HepG2 (cell line): Measurements from ENCODE around the gene APRT. TPM values are rescaled to one million over a fixed set of nuclear protein-coding genes. Genes with fewer than 3 reads are reported as not detected.

Source experiments
- CBX5 ChIP-seq: sonication (generic); formaldehyde crosslinking; IDR thresholded peaks from 2 replicates; pipeline ENCODE4 v1.4.0; 2020; ENCODE audit warnings: missing genetic modification reagents, borderline replicate concordance
- DNMT1 ChIP-seq: sonication (generic); formaldehyde crosslinking; IDR thresholded peaks from 2 replicates; pipeline ENCODE4 v1.5.1; 2020; ENCODE audit warnings: mild to moderate bottlenecking, missing genetic modification reagents
- GATA4 ChIP-seq: sonication (generic); IDR thresholded peaks from 2 replicates; pipeline ENCODE4 v1.6.1; 2016; ENCODE audit warnings: antibody characterized with exemption, low read depth, borderline replicate concordance
- HOXD1 ChIP-seq: sonication (generic); formaldehyde crosslinking; IDR thresholded peaks from 2 replicates; pipeline ENCODE4 v1.5.0; 2020; ENCODE audit warnings: missing genetic modification reagents
- JARID2 ChIP-seq: sonication (generic); formaldehyde crosslinking; IDR thresholded peaks from 2 replicates; pipeline ENCODE4 v1.8.1; 2023; ENCODE audit warnings: missing genetic modification reagents, inconsistent platforms; ENCODE audit not compliant: insufficient replicate concordance
- KDM5A ChIP-seq: fragments of 200-600 bp; sonication (generic); IDR thresholded peaks from 2 replicates; pipeline ENCODE4 v1.7.0; 2018; ENCODE audit warnings: antibody characterized with exemption, mild to moderate bottlenecking, low read length, borderline replicate concordance
- RBFOX2 ChIP-seq: fragments of 200-400 bp; formaldehyde crosslinking; IDR thresholded peaks from 2 replicates; pipeline ENCODE4 v1.6.1; 2017; ENCODE audit warnings: low read depth, mild to moderate bottlenecking, low read length
- RFX3 ChIP-seq: IDR thresholded peaks from 2 replicates; pipeline ENCODE4 v1.6.1; 2016; ENCODE audit warnings: missing biosample characterization, missing genetic modification reagents
- SMAD1 ChIP-seq: sonication (generic); formaldehyde crosslinking; IDR thresholded peaks from 2 replicates; pipeline ENCODE4 v1.4.0; 2020; ENCODE audit warnings: missing genetic modification reagents, low read depth, mild to moderate bottlenecking, borderline replicate concordance
- SRSF1 ChIP-seq: fragments of 200-400 bp; formaldehyde crosslinking; optimal IDR thresholded peaks from 2 replicates; pipeline ENCODE3; 2017; ENCODE audit warnings: mild to moderate bottlenecking, low read depth, low read length, moderate library complexity
- ZNF619 ChIP-seq: sonication (generic); formaldehyde crosslinking; IDR thresholded peaks from 2 replicates; pipeline ENCODE4 v1.4.0; 2020; ENCODE audit warnings: mild to moderate bottlenecking, missing genetic modification reagents
- ZNF674 ChIP-seq: sonication (generic); formaldehyde crosslinking; IDR thresholded peaks from 2 replicates; pipeline ENCODE4 v1.5.0; 2020; ENCODE audit warnings: low read depth, mild to moderate bottlenecking, missing genetic modification reagents
- ZNF768 ChIP-seq: sonication (generic); formaldehyde crosslinking; IDR thresholded peaks from 2 replicates; pipeline ENCODE4 v1.4.0; 2020; ENCODE audit warnings: missing genetic modification reagents
- ZZZ3 ChIP-seq: sonication (generic); formaldehyde crosslinking; IDR thresholded peaks from 2 replicates; pipeline ENCODE4 v1.4.0; 2020; ENCODE audit warnings: missing genetic modification reagents, mild to moderate bottlenecking, borderline replicate concordance
- polyA plus RNA-seq, 8 experiments: library from polyadenylated mRNA; depleted of rRNA in 3 of 8; stranded (reverse) in 7 of 8; unstranded in 1 of 8; fragments of >200 nt; fragmentation: Illumina TruSeq in 4 of 8; extraction: Trizol in 4 of 8; gene quantifications; 2 replicates each; pipeline versions ENCODE4 v1.2.1 to v1.2.3, GENCODE V29; 2011 to 2016; ENCODE audit warnings: low read depth in 4 of 8, missing spikeins in 1 of 8, mixed read lengths in 1 of 8; ENCODE audit not compliant: insufficient read depth in 1 of 8
- total RNA-seq, 5 experiments: library from RNA; depleted of rRNA; stranded (reverse); fragments of >200 nt; fragmentation: Illumina TruSeq; extraction: Trizol; gene quantifications; 2 replicates each; pipeline ENCODE4 v1.2.3, GENCODE V29; 2016; ENCODE audit warnings: low read depth in 1 of 5
- TF ChIP-seq, protein P1 (sequence below): IDR thresholded peaks from 2 replicates; pipeline ENCODE4 v1.6.1; 2016
- TF ChIP-seq, protein P2 (sequence below): sonication (generic); formaldehyde crosslinking; IDR thresholded peaks from 2 replicates; pipeline ENCODE4 v1.4.0; 2020; ENCODE audit warnings: mild to moderate bottlenecking, missing genetic modification reagents
- TF ChIP-seq, protein P3 (sequence below): sonication (generic); formaldehyde crosslinking; conservative IDR thresholded peaks from 2 replicates; pipeline ENCODE4 v1.4.0; 2020; ENCODE audit warnings: missing genetic modification reagents
- TF ChIP-seq, protein P4 (sequence below): sonication (generic); formaldehyde crosslinking; IDR thresholded peaks from 2 replicates; pipeline ENCODE4 v1.5.0; 2020; ENCODE audit warnings: missing genetic modification reagents

The APRT gene
- total and polyA plus RNA-seq, 2 of the 13 experiments (the other 11 are each of a cell fraction or from before 2014, with no cell fraction given) = 155 to 242 TPM

DNA sequence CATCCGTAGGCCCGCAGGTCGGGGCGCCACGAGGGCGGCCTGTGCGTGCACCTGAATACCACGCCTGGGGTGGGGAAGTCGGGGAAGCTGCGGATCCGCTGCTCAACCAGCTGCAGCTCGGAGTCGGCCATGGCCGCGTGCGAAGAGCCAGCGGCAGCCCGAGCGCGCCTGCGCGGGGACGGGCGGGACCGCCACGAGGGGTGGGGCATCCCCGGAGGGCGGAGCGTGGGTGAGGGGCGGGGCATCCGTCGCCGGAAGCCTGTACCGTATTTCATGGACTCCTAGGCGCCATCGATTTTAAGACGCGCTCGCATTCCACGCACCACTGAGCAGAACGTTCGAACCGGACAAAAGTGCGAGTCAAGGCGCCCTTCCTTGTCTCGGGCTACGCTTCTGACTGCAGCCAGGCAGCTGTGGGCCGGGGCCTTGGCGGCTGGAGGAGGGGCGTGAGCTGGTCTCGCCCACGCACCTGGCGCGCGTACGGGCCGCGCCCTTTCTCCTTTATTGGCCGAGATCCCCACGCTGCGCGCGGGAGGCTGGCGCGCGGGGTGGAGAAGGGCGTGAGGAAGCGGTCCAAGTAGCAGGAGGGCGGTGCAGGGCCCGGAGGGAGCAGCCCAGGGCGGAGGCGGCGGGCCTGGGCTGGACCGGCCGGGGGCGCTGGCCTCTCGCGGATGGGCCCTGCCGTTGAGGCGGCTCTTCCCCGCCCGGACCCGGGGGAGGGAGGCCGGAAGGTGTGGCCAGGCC is at the start of gene APRT (continued):
- TF ChIP-seq JARID2 (CRISPR knock-in tag) (peak; percentile 68), ZNF619 (peak; percentile 72; the same call in 1 of the 2 replicates), KDM5A (peak; percentile 84), RFX3 (CRISPR knock-in tag) (no peak), SMAD1 (CRISPR knock-in tag) (0 out of 2 replicates have a peak, but pooled peaks have one; percentile 59), ZZZ3 (CRISPR knock-in tag) (peak; percentile 80), GATA4 (peak; percentile 81), CBX5 (CRISPR knock-in tag) (peak; percentile 63; the same call in 1 of the 2 replicates), DNMT1 (CRISPR knock-in tag) (peak; percentile 61; the same call in 1 of the 2 replicates), ZNF768 (CRISPR knock-in tag) (peak; percentile 71), ZNF674 (CRISPR knock-in tag) (peak; percentile 95), HOXD1 (CRISPR knock-in tag) (peak; percentile 75; the same call in 1 of the 2 replicates), SRSF1 (peak; percentile 24), RBFOX2 (peak; percentile 98)
- TF ChIP-seq, protein P1, sequence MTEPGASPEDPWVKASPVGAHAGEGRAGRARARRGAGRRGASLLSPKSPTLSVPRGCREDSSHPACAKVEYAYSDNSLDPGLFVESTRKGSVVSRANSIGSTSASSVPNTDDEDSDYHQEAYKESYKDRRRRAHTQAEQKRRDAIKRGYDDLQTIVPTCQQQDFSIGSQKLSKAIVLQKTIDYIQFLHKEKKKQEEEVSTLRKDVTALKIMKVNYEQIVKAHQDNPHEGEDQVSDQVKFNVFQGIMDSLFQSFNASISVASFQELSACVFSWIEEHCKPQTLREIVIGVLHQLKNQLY (CRISPR knock-in tag) = no peak
- TF ChIP-seq, protein P2, sequence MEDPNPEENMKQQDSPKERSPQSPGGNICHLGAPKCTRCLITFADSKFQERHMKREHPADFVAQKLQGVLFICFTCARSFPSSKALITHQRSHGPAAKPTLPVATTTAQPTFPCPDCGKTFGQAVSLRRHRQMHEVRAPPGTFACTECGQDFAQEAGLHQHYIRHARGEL (CRISPR knock-in tag) = peak; percentile 2
- TF ChIP-seq, protein P3, sequence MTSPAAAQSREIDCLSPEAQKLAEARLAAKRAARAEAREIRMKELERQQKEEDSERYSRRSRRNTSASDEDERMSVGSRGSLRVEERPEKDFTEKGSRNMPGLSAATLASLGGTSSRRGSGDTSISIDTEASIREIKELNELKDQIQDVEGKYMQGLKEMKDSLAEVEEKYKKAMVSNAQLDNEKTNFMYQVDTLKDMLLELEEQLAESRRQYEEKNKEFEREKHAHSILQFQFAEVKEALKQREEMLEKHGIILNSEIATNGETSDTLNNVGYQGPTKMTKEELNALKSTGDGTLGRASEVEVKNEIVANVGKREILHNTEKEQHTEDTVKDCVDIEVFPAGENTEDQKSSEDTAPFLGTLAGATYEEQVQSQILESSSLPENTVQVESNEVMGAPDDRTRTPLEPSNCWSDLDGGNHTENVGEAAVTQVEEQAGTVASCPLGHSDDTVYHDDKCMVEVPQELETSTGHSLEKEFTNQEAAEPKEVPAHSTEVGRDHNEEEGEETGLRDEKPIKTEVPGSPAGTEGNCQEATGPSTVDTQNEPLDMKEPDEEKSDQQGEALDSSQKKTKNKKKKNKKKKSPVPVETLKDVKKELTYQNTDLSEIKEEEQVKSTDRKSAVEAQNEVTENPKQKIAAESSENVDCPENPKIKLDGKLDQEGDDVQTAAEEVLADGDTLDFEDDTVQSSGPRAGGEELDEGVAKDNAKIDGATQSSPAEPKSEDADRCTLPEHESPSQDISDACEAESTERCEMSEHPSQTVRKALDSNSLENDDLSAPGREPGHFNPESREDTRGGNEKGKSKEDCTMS (CRISPR knock-in tag) = no peak
- TF ChIP-seq, protein P4, sequence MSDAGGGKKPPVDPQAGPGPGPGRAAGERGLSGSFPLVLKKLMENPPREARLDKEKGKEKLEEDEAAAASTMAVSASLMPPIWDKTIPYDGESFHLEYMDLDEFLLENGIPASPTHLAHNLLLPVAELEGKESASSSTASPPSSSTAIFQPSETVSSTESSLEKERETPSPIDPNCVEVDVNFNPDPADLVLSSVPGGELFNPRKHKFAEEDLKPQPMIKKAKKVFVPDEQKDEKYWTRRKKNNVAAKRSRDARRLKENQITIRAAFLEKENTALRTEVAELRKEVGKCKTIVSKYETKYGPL (CRISPR knock-in tag) = no peak
